ENCODE measurements around the gene ISCU. TPM values are rescaled to one million over a fixed set of nuclear protein-coding genes. Genes with fewer than 3 reads are reported as not detected.
"Not testable (repeated sequence)": the region's sequence is repeated elsewhere in the genome, so short reads cannot be mapped to it uniquely, and the experiment has no call there.

Gene ISCU
- total RNA-seq, 1 experiment from 2014 or later, result 86.7 TPM

DNA sequence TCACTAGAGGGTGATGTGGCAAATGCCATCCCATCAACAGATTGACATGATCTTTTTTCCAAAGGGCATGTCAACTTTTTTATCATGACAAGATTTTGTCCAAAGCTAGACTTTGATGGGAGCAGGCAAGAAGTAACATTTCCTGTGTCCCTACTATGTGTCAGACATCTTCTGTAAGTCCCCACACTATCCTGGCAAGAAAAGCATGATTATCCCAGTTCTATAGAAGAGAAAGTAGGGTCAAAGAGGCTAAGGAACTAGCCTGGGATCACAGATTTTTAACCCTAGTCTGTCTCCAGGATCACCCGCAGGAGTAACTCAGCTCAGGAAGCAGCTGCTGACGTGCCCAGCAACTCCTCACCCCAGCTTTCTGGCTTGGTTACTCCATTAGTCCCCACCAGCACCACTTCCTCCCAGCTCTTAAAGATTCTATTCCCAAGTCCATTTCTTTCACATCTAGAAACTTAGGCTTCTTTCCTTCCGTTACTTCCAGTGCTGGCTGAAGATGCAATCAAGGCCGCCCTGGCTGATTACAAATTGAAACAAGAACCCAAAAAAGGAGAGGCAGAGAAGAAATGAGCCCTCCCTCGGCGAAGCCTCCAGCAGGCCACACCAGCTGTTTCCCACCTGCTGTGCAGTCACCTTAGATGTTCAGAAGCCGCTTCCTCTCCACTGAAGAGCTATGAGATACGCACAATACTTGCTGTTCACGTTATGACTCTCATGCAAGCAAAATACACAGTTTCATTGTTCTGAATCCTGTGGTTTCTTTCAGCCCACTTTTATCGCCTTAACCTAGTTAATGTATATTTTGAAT is 6.2 kb downstream of the ISCU start:
- Histone ChIP-seq H3K27me3 (replicated peaks) (no peaks in the 10 kb centered on the region), H3K27ac (no peak overlapping the region), H3K36me3 (peaks cover 61% of the 10 kb centered on the region), H3K4me3 (no peak overlapping the region), H3K4me1 (replicated peaks) (peaks cover 29% of the 10 kb centered on the region), H3K9me3 (replicated peaks) (no peaks in the 10 kb centered on the region)
- peak in 1 of 2 experiments; percentile 10 for DNase-seq (ENCODE audit: low read depth in 1 of 2, low spot score in 2 of 2)

DNA sequence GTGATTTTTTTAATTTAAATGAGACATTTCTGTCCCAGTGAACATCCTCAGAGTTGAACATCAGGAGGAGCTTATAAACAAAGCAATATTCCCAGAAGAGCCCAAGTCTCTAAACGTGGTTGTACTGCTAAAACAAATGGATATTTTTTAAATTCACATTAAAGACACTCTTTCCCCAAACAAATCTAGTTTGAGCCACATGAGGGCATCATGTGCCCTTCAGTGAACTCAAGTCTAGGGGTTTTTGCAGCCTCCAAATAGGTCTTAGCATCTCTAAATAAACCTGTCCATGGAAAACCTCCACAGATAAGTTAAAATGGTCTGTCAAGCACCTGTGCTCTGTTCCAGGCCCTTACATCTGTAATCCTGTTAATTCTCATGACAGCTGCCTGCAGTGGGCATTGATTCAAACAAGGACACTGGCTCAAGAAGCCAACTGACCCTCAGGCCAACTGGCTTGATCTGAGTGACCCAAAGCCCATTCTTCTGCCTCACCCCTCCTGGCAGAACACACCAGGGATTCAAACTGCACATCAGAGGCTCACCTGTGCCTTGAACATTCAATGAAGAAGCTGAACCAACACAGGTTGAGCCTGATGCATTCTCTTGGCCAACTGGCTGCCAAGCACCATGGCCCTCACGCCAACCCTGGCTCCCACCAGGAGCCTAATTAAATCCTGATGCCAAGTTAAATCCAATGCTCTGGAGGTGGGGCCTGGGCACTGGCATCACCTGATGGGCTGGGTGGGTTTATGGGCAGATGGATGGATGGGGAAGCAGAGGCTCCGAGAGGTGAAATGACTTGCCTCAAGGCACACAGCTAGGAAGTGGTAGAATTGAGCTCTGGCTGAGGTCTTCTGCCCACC is 8.6 kb downstream of the ISCU start:
- Histone ChIP-seq H3K36me3 (peaks cover 40% of the 10 kb centered on the region), H3K4me3 (no peak overlapping the region), H3K27me3 (replicated peaks) (no peaks in the 10 kb centered on the region), H3K4me1 (replicated peaks) (peaks cover 22% of the 10 kb centered on the region), H3K9me3 (replicated peaks) (no peaks in the 10 kb centered on the region), H3K27ac (no peak overlapping the region)
- DNase-seq (ENCODE audit: low read depth in 1 of 2, low spot score in 2 of 2), result peak; percentile 27 to 37

DNA sequence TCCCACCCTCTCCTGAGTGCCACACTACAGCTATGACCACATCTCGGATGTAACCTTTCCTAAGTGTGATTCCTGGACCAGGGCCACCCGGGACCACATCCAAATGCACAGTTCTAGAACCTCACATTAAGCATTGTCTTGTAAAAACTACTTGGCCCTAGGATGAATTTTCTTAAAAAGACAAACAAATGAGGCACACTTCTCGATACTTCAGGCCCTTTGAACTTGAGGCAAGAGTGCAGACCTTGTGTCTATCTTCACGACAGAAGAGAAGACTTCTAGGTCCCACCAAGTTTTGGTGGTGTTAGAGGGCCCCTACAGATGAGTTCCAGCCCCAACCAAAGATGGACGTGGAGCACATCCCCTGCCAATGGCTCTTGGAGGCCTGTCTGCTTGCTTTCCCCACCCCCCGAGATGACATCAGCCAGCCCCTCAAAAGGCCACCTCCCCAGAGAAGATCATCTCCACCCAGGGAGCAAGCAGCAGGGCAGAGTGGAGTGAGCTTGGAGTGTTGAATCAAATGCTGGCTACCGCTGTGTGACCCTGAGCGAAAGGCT is 9.3 kb downstream of the ISCU start:
- H3K36me3 ChIP-seq, result peaks cover 33% of the 10 kb centered on the region
- peaks cover 25% of the 10 kb centered on the region for H3K4me1 ChIP-seq (replicated peaks)
- DNase-seq (ENCODE audit: low read depth in 1 of 2, low spot score in 2 of 2), result peak in 1 of 2 experiments; percentile 17
- H3K27ac ChIP-seq, result no peak overlapping the region
- no peaks in the 10 kb centered on the region for H3K27me3 ChIP-seq (replicated peaks)
- no peaks in the 10 kb centered on the region for H3K9me3 ChIP-seq (replicated peaks)
- H3K4me3 ChIP-seq, result no peak overlapping the region

DNA sequence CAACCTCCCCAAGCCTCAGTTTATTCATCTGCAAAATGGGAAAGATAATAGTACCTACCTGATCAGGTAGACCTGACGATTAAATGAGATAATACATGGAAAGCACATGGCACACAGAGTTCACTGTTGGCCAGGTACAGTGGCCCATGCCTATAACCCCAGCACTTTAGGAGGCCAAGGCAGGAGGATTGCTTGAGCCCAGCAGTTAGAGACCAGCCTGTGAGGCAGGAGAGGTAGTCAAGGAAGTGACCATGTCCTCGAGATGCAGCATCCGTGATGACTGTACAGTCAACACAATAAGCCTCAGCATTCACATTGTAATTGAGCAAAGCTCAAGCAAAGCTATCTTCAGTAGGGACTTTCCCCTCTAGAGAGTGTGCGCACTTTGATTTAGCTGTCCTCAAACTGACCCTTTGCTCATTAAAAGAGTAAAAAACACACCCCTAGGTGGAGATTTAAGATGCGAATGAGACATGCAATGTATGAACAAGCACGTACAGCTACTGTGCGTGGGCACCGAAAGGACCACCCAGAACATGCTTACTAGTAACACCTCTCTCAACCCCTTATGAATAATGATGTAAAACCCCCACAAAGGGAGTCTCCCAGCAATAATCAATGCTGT is 9.9 kb downstream of the ISCU start:
- peak; percentile 62 to 74 for DNase-seq (ENCODE audit: low read depth in 1 of 2, low spot score in 2 of 2)
- no peak overlapping the region for H3K4me3 ChIP-seq

DNA sequence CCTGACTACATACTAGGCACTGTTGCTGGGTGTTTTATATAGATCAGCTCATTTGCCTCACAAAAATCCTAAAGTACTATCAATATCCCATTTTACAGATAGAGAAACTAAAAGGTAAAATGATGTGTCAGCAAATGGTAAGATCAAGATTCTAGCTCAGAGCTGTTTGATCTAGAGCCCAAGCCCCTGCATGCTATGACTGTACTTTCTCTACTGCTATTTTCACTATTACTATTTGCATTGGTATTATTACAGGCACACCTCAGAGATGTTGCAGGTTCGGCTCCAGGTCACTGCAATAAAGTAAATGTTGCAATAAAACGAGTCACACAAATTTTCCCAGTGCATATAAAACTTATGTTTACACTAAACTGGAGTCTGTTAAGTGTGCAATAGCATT is 10.9 kb downstream of the ISCU start:
- H3K9me3 ChIP-seq (replicated peaks), result no peaks in the 10 kb centered on the region
- peaks cover 16% of the 10 kb centered on the region for H3K36me3 ChIP-seq
- H3K4me1 ChIP-seq (replicated peaks), result peaks cover 28% of the 10 kb centered on the region
- no peak overlapping the region for H3K4me3 ChIP-seq
- no peak overlapping the region for H3K27ac ChIP-seq
- no peaks in the 10 kb centered on the region for H3K27me3 ChIP-seq (replicated peaks)
- peak in 1 of 2 experiments; percentile 12 for DNase-seq (ENCODE audit: low read depth in 1 of 2, low spot score in 2 of 2)

More for the DNA sequence above, 9.9 kb downstream of the ISCU start:
- peaks cover 25% of the 10 kb centered on the region for H3K4me1 ChIP-seq (replicated peaks)
- H3K9me3 ChIP-seq (replicated peaks), result no peaks in the 10 kb centered on the region
- no peaks in the 10 kb centered on the region for H3K27me3 ChIP-seq (replicated peaks)
- no peak overlapping the region for H3K27ac ChIP-seq
- peaks cover 27% of the 10 kb centered on the region for H3K36me3 ChIP-seq

DNA sequence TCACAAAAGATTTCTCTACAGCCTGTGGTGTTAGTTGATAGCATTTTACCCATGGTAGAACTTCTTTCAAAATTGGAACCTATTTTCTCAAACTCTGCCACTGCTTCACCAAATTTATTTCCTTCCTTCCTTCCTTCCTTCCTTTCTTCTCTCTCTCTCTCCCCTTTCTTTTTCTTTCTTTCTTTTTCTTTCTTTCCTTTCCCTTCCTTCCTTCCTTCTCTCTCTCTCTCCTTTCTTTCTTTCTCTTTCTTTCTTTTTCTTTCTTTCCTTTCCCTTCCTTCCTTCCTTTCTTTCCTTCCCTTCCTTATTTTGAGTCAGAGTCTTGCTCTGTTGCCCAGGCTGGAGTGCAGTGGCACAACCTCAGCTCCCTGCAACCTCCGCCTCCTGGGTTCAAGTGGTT is 11.9 kb downstream of the ISCU start:
- H3K9me3 ChIP-seq (replicated peaks); H3K27ac ChIP-seq; DNase-seq (ENCODE audit: low read depth in 1 of 2, low spot score in 2 of 2); H3K4me3 ChIP-seq; H3K27me3 ChIP-seq (replicated peaks); H3K36me3 ChIP-seq: not testable (repeated sequence)
- peaks cover 28% of the 10 kb centered on the region for H3K4me1 ChIP-seq (replicated peaks)

DNA sequence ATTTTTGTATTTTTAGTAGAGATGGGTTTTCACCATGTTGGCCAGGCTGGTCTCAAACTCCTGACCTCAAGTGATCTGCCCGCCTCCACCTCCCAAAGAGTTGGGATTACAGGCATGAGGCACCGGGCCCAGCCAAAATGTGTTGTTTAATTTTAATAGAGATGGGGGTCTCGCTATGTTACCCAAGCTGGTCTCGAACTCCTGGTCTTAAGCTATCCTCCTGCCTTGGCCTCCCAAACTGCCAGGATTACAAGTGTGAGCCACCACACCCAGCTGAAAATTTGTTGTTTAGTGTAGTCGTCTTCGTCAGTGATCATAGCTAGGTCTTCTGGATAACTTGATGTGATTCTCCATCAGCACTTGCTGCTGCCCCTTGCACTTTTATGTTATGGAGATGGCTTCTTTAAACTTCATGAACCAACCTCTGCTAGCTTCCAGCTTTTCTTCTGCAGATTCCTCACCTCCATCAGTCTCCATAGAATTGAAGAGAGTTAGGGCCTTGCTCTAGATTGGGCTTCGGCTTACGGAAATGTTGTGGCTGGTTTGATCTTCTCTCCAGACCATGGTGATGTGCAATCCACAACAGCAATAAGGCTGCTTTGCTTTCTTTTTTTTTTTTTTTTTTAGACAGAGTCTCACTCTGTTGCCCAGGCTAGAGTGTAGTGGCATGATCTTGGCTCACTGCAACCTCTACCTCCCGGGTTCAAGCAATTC is 13.0 kb downstream of the ISCU start:
- DNase-seq (ENCODE audit: low read depth in 1 of 2, low spot score in 2 of 2), result peak in 1 of 2 experiments; percentile 13
- Histone ChIP-seq H3K4me1 (replicated peaks) (peaks cover 28% of the 10 kb centered on the region), H3K27me3 (replicated peaks) (no peaks in the 10 kb centered on the region), H3K27ac (no peak overlapping the region), H3K9me3 (replicated peaks) (no peaks in the 10 kb centered on the region), H3K4me3 (no peak overlapping the region), H3K36me3 (no peaks in the 10 kb centered on the region)

DNA sequence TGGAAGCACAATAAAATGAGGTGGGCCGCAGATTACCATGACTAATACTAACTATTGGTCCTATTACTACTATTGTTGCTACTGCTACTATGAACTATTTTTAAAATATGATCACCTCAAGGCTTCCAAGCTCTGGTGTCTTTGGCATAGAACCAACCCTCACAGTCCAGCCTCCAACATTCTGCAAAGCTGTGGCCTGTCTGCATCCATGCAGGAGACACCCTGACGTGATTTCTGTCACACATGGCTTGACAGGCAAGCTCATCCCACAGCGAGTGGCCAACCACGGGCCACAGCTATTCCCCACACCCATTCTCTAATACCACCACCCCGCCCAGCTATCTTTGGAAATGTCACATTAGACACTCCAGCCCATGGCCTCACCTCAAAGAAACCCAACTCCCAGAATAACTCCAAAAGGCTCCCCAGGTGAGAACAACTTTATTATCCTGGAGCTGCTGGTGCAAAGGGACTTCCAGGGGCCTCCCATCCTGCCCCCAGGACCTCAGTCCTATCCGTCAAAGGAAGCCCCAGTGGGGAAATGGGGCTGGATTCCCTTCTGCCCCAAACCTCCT is 14.4 kb downstream of the ISCU start:
- Histone ChIP-seq H3K9me3 (replicated peaks) (no peaks in the 10 kb centered on the region), H3K4me3 (no peak overlapping the region), H3K27me3 (replicated peaks) (no peaks in the 10 kb centered on the region), H3K4me1 (replicated peaks) (peaks cover 25% of the 10 kb centered on the region), H3K27ac (no peak overlapping the region), H3K36me3 (no peaks in the 10 kb centered on the region)
- DNase-seq (ENCODE audit: low read depth in 1 of 2, low spot score in 2 of 2), result no peak

DNA sequence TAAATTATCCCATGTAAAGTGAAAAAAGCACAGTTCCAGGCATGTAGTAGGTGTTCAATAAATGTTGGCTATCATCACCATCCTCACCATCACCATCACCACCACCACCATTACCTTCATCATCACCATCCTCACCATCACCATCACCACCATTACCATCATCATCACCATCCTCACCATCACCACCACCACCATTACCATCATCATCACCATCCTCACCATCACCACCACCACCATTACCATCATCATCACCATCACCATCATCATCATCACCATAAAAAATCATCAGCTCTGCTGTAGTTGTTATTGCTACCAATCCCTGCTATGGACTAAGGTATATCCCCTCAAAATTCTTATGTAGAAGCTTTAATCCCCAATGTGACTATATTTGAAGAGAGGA is 15.1 kb downstream of the ISCU start:
- H3K4me3 ChIP-seq, result no peak overlapping the region
- H3K4me1 ChIP-seq (replicated peaks), result peaks cover 18% of the 10 kb centered on the region
- no peaks in the 10 kb centered on the region for H3K27me3 ChIP-seq (replicated peaks)
- no peaks in the 10 kb centered on the region for H3K9me3 ChIP-seq (replicated peaks)
- H3K36me3 ChIP-seq, result no peaks in the 10 kb centered on the region
- DNase-seq (ENCODE audit: low read depth in 1 of 2, low spot score in 2 of 2), result no peak
- H3K27ac ChIP-seq, result no peak overlapping the region

DNA sequence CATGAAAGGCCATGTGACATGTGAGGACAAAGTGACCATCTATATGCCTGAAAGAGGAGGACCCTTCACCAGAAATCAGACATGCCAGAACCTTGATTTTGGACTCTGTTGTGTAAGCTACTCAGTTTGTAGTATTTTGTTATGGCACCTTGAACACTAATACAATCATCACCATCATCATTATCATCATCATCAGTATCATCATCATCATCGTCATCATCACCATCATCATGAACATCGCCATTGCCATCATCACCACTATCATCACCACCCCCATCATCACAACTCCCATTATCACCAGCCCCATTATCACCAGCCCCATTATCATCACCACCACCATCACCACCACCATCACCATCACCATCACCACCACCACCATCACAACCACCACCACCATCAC is 15.9 kb downstream of the ISCU start:
- no peak for DNase-seq (ENCODE audit: low read depth in 1 of 2, low spot score in 2 of 2)
- H3K4me3 ChIP-seq, result no peak overlapping the region
- H3K36me3 ChIP-seq, result no peaks in the 10 kb centered on the region

DNA sequence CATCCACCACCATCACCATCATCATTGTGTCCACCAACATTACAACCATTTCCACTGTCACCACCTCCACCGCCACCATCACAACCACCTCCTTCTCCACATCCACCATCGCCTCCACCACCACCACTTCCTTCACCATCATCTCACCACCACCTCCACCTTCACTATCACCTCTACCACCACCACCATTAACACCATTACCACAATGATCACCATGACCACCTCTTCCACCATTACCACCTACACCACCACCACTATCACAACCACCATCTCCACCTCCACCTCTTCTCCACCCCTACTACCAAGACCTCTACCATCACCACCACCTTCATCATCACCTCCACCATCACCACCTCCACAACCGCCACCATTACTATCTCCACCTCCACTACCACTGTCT is 16.4 kb downstream of the ISCU start:
- Histone ChIP-seq H3K27ac (no peak overlapping the region), H3K4me3 (no peak overlapping the region), H3K27me3 (replicated peaks) (no peaks in the 10 kb centered on the region), H3K4me1 (replicated peaks) (peaks cover 10% of the 10 kb centered on the region), H3K36me3 (no peaks in the 10 kb centered on the region), H3K9me3 (replicated peaks) (no peaks in the 10 kb centered on the region)
- no peak for DNase-seq (ENCODE audit: low read depth in 1 of 2, low spot score in 2 of 2)

More for the DNA sequence above, 15.9 kb downstream of the ISCU start:
- Histone ChIP-seq H3K9me3 (replicated peaks) (no peaks in the 10 kb centered on the region), H3K27me3 (replicated peaks) (no peaks in the 10 kb centered on the region), H3K4me1 (replicated peaks) (peaks cover 12% of the 10 kb centered on the region), H3K27ac (no peak overlapping the region)

DNA sequence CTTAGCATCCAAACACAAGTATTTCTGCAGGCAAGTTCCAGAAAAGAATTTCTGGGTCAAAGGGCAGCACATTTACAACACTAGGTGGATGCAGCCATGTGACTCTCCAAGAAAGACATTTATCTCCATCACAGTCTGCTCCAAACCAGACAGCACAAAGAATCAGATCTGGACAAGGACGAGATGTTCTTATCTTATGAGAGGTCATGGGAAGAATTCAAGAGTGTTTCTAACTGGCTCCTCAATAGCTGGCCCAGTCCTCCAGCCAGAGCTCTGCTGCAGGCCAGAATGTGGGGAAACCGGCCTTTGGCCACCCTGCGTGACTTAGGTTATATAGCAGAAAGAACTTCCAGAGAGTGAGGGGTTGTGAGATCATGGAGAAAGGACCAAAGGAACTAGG is 18.1 kb downstream of the ISCU start:
- no peak overlapping the region for H3K27ac ChIP-seq

More for the DNA sequence above, 18.1 kb downstream of the ISCU start:
- H3K9me3 ChIP-seq (replicated peaks), result no peaks in the 10 kb centered on the region
- peaks cover 10% of the 10 kb centered on the region for H3K4me1 ChIP-seq (replicated peaks)
- no peak overlapping the region for H3K4me3 ChIP-seq
- no peaks in the 10 kb centered on the region; the same call in 1 of the 2 replicates for H3K27me3 ChIP-seq (replicated peaks)
- no peaks in the 10 kb centered on the region for H3K36me3 ChIP-seq
- DNase-seq (ENCODE audit: low read depth in 1 of 2, low spot score in 2 of 2), result no peak

All from SJSA1 (cell line).